ENCODE data around the gene ZNF496. TPM values are rescaled to one million over a fixed set of nuclear protein-coding genes. Genes with fewer than 3 reads are reported as not detected.
"Not testable (repeated sequence)": the region's sequence is repeated elsewhere in the genome, so short reads cannot be mapped to it uniquely, and the experiment has no call there.

ZNF496 gene
- total RNA-seq, 1 donor from 2014 or later, result 14.4 TPM

- DNase-seq (ENCODE audit: low spot score), result peak; percentile 41
These were observed 35.9 kb downstream of the ZNF496 start for GRCh38 chr1:247295746-247296145.

- peak; percentile 12 for DNase-seq (ENCODE audit: low spot score)
These were observed 36.4 kb downstream of the ZNF496 start for GRCh38 chr1:247295274-247295684.

GRCh38 chr1:247294282-247294681 is 37.4 kb downstream of the ZNF496 start:
- DNase-seq (ENCODE audit: low spot score), result no peak

- DNase-seq (ENCODE audit: low spot score), result peak; percentile 67
These were observed 38.6 kb downstream of the ZNF496 start for GRCh38 chr1:247293047-247293446.

- DNase-seq (ENCODE audit: low spot score), result peak; percentile 39
These were observed 39.7 kb downstream of the ZNF496 start for GRCh38 chr1:247291833-247292561.

- DNase-seq (ENCODE audit: low spot score), result peak; percentile 49
These were observed 40.5 kb downstream of the ZNF496 start for GRCh38 chr1:247291161-247291560.

- DNase-seq (ENCODE audit: low spot score), result peak; percentile 68
These were observed 41.1 kb downstream of the ZNF496 start for GRCh38 chr1:247290576-247290975.

GRCh38 chr1:247289274-247289892 is 42.3 kb downstream of the ZNF496 start:
- DNase-seq (ENCODE audit: low spot score), result peak; percentile 28

GRCh38 chr1:247288341-247288740 is 43.3 kb downstream of the ZNF496 start:
- DNase-seq (ENCODE audit: low spot score), result peak; percentile 59

GRCh38 chr1:247287460-247287859 is 44.2 kb downstream of the ZNF496 start:
- peak; percentile 41 for DNase-seq (ENCODE audit: low spot score)

GRCh38 chr1:247286134-247286670 is 45.5 kb downstream of the ZNF496 start:
- DNase-seq (ENCODE audit: low spot score), result peak; percentile 75

GRCh38 chr1:247281001-247281574 is 50.6 kb downstream of the ZNF496 start:
- peak; percentile 33 for DNase-seq (ENCODE audit: low spot score)

GRCh38 chr1:247277191-247277590 is 54.5 kb downstream of the ZNF496 start:
- no peak for DNase-seq (ENCODE audit: low spot score)

- DNase-seq (ENCODE audit: low spot score), result peak; percentile 6
These were observed 56.9 kb downstream of the ZNF496 start for GRCh38 chr1:247274605-247275256.

GRCh38 chr1:247273013-247273412 is 58.7 kb downstream of the ZNF496 start:
- no peak for DNase-seq (ENCODE audit: low spot score)

- DNase-seq (ENCODE audit: low spot score), result no peak
These were observed 61.7 kb downstream of the ZNF496 start for GRCh38 chr1:247270003-247270402.

GRCh38 chr1:247269133-247269532 is 62.5 kb downstream of the ZNF496 start:
- no peak for DNase-seq (ENCODE audit: low spot score)

- no peak for DNase-seq (ENCODE audit: low spot score)
These were observed 63.1 kb downstream of the ZNF496 start for GRCh38 chr1:247268390-247269045.

- DNase-seq (ENCODE audit: low spot score), result no peak
These were observed 65.6 kb downstream of the ZNF496 start for GRCh38 chr1:247266053-247266452.

GRCh38 chr1:247255772-247256171 is 75.9 kb downstream of the ZNF496 start, which contains the start of gene VN1R5:
TSS of gene VN1R5 (plus strand) at chr1:247256072.
- DNase-seq (ENCODE audit: low spot score), result not testable (repeated sequence)

GRCh38 chr1:247247568-247247967 is 84.1 kb downstream of the ZNF496 start:
- no peak for DNase-seq (ENCODE audit: low spot score)

All from mesenteric fat pad (tissue), 1 donor.